Right ventricle myocardium superior (tissue), 1 donor: ENCODE results near the gene BCL7C. TPM values are rescaled to one million over a fixed set of nuclear protein-coding genes. Genes with fewer than 3 reads are reported as not detected.

Experiments
- ATAC-seq: fragments of 200-7000 bp; cut with Tn5 transposase; one replicate; pipeline ENCODE4 v1.9.1; 2020; ENCODE audit warnings: mild to moderate bottlenecking; ENCODE audit not compliant: poor library complexity
- DNase-seq: peaks from one replicate; pipeline ENCODE4 v3.0.0-alpha.2; 2020
- intact Hi-C: fragments of 100-400 bp; cut with DNase I; formaldehyde crosslinking; loops from one replicate; pipeline ENCODE4 v1.11.2; 2022
- microRNA-seq: library from miRNA; unstranded; fragments of <30 nt; microRNA quantifications from one replicate; pipeline ENCODE4 v1.2.0, GENCODE V29; 2020
- total RNA-seq: library from RNA; stranded (reverse); fragmentation: NEBNext Ultra II Directional; extraction: Animal tissue kit (Norgen Biotek cat#: 25700); gene quantifications from one replicate; pipeline ENCODE4 v1.2.1, GENCODE V29; 2021
- donor health status: DM: no; HTN: yes; CAD: no; lungs with severe emphysema.

Gene BCL7C
- total RNA-seq, 1 donor from 2014 or later: 28.8 TPM

- intact Hi-C loops: loop anchor here (2.0 kb wide), 1 partner anchor 76 kb away; no protein-coding TSS in a partner anchor
- ATAC-seq (no peak), DNase-seq (no peak)
These were observed 49.6 kb downstream of the BCL7C start for GRCh38 chr16:30844346-30844670.

GRCh38 chr16:30843501-30843900 is 50.4 kb downstream of the BCL7C start:
- DNase-seq (no peak), ATAC-seq (no peak)
- intact Hi-C loops: no loop called here

- DNase-seq: no peak
- intact Hi-C loops: no loop called here
These were observed 50.9 kb downstream of the BCL7C start for GRCh38 chr16:30842971-30843370.

GRCh38 chr16:30841332-30841731 is 52.5 kb downstream of the BCL7C start:
- intact Hi-C loops: no loop called here
- ATAC-seq: no peak

More at GRCh38 chr16:30842971-30843370, 50.9 kb downstream of the BCL7C start:
- ATAC-seq: no peak

GRCh38 chr16:30840611-30841010 is 53.3 kb downstream of the BCL7C start:
- DNase-seq: no peak
- ATAC-seq: no peak
- intact Hi-C loops: no loop called here

More at GRCh38 chr16:30841332-30841731, 52.5 kb downstream of the BCL7C start:
- DNase-seq: no peak

GRCh38 chr16:30839523-30840227 is 54.2 kb downstream of the BCL7C start:
- ATAC-seq (no peak), DNase-seq (no peak)
- intact Hi-C loops: no loop called here

- no peak for ATAC-seq
- intact Hi-C loops: no loop called here
- no peak for DNase-seq
These were observed 54.9 kb downstream of the BCL7C start for GRCh38 chr16:30838876-30839471.

GRCh38 chr16:30837904-30838303 is 56.0 kb downstream of the BCL7C start:
- intact Hi-C loops: no loop called here
- DNase-seq: no peak
- no peak for ATAC-seq

Small RNA genes within 50 kb of the gene (microRNA-seq; reads per million reads assigned to microRNA genes)
- gene MIR4519: not detected
- gene MIR762: not detected

Other genes with a start within 250 kb of the BCL7C start
- gene PRR14, start 243.1 kb downstream of the BCL7C start, total RNA-seq: 18.9 TPM
- 28.3 TPM for gene FBRS, start 235.6 kb downstream of the BCL7C start, total RNA-seq
- gene SRCAP, start 194.9 kb downstream of the BCL7C start, total RNA-seq: 36.7 TPM
- 13.4 TPM for gene PHKG2, start 145.7 kb downstream of the BCL7C start, total RNA-seq
- 0.46 TPM for gene CFAP119, start 132.0 kb downstream of the BCL7C start, total RNA-seq
- 29.4 TPM for gene RNF40, start 131.8 kb downstream of the BCL7C start, total RNA-seq
- gene ZNF629, start 106.9 kb downstream of the BCL7C start, total RNA-seq: 16.5 TPM
- 6.5 TPM for gene CTF1, start 2.5 kb upstream of the BCL7C start, total RNA-seq
- 4.7 TPM for gene FBXL19, start 29.5 kb upstream of the BCL7C start, total RNA-seq
- 9.5 TPM for gene ORAI3, start 55.0 kb upstream of the BCL7C start, total RNA-seq
- 6.9 TPM for gene SETD1A, start 63.7 kb upstream of the BCL7C start, total RNA-seq
- gene HSD3B7, start 91.1 kb upstream of the BCL7C start, total RNA-seq: 6.7 TPM
- gene STX1B, start 116.6 kb upstream of the BCL7C start, total RNA-seq: 0.48 TPM
- 39.5 TPM for gene STX4, start 139.5 kb upstream of the BCL7C start, total RNA-seq
- 4.4 TPM for gene ZNF668, start 180.2 kb upstream of the BCL7C start, total RNA-seq
- 8.3 TPM for gene ZNF646, start 180.3 kb upstream of the BCL7C start, total RNA-seq
- 0.81 TPM for gene PRSS53, start 194.9 kb upstream of the BCL7C start, total RNA-seq
- 40.0 TPM for gene VKORC1, start 200.7 kb upstream of the BCL7C start, total RNA-seq
- 84.3 TPM for gene BCKDK, start 214.3 kb upstream of the BCL7C start, total RNA-seq
- gene KAT8, start 223.6 kb upstream of the BCL7C start, total RNA-seq: 60.3 TPM
- not detected for gene PRSS8, start 241.7 kb upstream of the BCL7C start, total RNA-seq